GM12873 (cell line): ENCODE data around the gene REEP3.

Experiments used
- TF ChIP-seq, protein P1 (sequence below): IDR thresholded peaks from 2 replicates; pipeline ENCODE4 v1.5.1; 2012; ENCODE audit warnings: low read depth, mild to moderate bottlenecking, moderate library complexity, low read length, control low read depth; ENCODE audit not compliant: insufficient read depth; ENCODE audit errors: missing control alignments

REEP3 gene

DNA sequence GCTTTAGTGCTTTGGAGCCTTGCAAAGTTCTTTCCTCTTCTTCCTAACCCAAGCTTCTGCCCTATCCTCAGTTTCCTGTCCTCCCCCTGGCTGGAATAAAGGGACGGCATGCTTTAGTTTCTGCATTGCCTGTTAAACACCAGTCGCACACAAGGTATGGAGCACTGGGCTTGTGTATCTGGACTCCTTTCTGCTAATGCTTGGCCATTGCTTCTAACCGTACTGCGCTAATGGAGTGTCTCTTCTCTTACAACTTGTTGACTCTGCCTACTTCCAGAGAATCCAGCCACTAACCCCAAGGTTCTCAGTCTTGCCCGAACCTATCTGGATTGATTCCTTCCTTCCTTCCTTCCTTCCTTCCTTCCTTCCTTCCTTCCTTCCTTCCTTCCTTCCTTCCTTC lies 120.6 kb downstream of the REEP3 start:
- TF ChIP-seq, protein P1, sequence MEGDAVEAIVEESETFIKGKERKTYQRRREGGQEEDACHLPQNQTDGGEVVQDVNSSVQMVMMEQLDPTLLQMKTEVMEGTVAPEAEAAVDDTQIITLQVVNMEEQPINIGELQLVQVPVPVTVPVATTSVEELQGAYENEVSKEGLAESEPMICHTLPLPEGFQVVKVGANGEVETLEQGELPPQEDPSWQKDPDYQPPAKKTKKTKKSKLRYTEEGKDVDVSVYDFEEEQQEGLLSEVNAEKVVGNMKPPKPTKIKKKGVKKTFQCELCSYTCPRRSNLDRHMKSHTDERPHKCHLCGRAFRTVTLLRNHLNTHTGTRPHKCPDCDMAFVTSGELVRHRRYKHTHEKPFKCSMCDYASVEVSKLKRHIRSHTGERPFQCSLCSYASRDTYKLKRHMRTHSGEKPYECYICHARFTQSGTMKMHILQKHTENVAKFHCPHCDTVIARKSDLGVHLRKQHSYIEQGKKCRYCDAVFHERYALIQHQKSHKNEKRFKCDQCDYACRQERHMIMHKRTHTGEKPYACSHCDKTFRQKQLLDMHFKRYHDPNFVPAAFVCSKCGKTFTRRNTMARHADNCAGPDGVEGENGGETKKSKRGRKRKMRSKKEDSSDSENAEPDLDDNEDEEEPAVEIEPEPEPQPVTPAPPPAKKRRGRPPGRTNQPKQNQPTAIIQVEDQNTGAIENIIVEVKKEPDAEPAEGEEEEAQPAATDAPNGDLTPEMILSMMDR, result no peak

DNA sequence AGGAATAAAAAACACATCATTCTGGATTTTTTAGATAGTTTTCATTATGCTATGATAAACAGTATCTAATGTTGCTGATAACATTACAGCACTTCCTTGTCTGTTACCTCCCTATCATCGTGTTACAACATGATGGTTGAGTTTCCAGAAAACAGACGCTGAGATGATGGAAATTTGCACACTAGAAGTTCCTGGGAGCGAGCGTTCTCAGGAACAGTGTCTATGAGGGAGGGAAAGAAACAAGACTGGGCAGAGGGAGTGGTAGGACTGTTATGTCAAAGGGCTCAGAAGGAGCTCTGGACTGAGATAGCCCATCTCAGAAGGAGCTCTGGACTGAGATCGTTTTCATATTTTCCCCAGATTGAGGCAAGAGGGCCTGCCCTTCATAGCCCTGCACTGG lies 121.6 kb downstream of the REEP3 start:
- TF ChIP-seq, protein P1, result no peak

DNA sequence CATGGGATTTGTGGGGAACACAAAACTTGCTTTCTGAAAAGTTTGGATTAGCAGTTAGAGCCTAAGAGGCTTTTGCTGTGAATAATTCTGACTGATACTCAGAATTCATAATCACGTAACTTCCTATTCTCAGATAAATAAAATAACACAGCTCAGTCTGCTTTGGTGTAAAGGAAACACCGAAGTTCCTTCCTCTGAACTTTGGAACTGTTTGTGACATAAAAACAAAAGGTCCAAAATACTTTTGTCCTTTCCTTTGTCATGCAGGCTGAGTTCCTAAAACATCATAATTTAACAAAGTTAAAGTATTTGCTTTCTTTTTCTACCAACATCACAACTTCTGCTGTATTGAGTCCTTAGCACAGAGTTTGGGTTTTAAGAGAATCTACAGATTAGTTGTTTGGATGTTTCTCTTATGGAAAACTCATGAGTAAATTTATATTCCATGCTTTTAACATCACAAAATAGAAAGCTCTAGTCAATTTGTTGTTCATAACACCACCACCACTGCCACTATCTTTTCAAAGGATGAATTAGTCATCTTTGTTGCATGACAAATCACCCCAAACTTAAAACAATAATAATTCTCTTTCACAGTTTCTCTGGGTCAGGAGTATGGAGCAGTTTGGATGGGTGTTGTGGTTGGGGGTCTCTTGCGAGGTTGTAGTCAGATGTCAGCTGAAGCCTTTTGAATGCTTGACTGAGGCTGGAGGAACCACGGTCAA lies 123.4 kb downstream of the REEP3 start:
- TF ChIP-seq, protein P1, result no peak

DNA sequence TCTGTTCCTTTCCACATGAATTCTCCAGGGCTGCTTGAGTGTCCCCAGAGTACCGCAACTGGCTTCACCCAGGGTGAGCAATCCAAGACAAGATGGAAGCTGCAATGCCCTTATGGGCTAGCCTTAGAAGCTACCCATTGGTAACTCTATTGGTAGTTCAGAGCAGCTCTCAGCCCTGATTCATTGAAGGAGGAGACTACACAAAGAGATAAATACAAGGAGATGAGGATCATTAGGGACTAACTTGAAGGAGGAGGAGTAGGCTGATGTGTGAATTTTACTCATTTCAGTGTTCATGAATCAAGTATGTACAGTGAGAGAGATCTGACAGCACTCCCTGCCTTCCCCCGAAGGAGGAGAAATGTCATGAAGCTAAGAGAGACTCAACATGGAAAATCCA lies 124.0 kb downstream of the REEP3 start:
- TF ChIP-seq, protein P1, result no peak

DNA sequence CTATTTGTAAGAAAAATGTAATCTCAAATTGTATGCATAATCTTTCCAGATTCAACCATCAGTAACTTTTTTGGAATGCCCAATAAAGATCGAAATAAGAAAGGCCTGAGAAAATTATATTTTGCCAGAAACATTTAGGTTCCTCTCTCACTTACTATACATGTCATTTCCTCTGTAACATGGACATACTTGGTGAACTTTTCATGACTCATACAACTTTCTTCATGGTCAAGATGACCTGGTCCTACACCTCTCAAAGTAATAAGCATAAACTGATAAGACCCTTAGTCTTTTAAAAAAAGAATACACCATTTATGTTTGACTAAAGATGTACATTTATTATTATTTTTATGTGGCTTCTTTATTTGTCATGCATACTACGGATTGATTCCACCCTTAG lies 125.3 kb downstream of the REEP3 start:
- TF ChIP-seq, protein P1, result no peak

DNA sequence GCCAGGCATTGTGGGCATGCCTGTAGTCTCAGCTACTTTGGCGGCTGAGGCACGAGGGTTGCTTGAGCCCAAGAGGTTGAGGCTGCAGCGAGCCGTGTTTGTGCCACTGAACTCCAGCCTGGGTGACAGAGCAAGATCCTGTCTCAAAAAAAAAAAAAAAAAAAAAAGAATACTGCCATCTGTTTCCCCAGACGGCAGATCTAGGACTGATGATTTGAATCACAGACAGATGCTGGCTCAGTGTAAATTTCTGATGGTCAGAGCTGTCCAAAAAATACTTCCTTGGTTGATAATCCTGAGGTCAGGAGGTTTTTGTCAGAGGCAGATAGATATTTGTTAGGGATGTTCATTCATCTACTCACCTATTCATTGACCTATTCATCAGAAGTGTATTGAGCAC lies 130.7 kb downstream of the REEP3 start:
- TF ChIP-seq, protein P1, result no peak

DNA sequence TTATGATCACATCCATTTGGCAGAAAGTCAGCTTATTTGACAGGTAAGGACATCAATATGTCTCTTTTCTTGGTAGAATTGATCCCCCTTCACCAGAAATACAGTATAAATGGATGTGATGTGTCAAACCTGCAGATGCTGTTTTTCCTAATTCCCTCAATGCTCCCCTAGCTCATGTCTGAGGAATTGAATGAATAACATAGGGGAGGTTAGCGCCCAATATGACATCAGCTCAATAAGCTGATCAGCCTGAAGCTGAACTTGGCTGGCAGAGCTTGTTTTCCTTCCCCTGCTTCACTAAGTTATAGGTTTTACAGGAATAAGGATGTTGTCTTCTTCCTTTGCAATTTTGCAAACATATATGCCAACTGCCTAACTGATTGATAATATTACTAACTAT lies 132.5 kb downstream of the REEP3 start:
- TF ChIP-seq, protein P1, result no peak
